Loucy (cell line): Measurements from ENCODE around the gene OGDH.

Experiments used
- H2AFZ ChIP-seq: fragments of 200-600 bp; sonication (generic); 2 replicates; pipeline ENCODE4 v1.6.0; 2016; ENCODE audit warnings: antibody characterized with exemption, mild to moderate bottlenecking, low read length, moderate library complexity
- H3F3A ChIP-seq: fragments of 200-600 bp; 2 replicates; pipeline ENCODE4 v1.6.0; 2016; ENCODE audit warnings: antibody characterized with exemption, low read depth, mild to moderate bottlenecking
- H3K27me3 ChIP-seq: fragments of 200-600 bp; sonication (generic); 2 replicates; pipeline ENCODE4 v1.6.1; 2014; ENCODE audit warnings: low read length, mild to moderate bottlenecking; ENCODE audit not compliant: insufficient read depth, poor library complexity, severe bottlenecking
- H3K36me3 ChIP-seq: fragments of 200-600 bp; sonication (generic); 2 replicates; pipeline ENCODE4 v1.6.1; 2016; ENCODE audit warnings: low read length; ENCODE audit not compliant: insufficient read depth
- H3K4me1 ChIP-seq: fragments of 200-600 bp; sonication (generic); 2 replicates; pipeline ENCODE4 v1.5.1; 2014; ENCODE audit warnings: low read length, mild to moderate bottlenecking; ENCODE audit not compliant: insufficient read depth, poor library complexity, severe bottlenecking
- H3K4me2 ChIP-seq: fragments of 200-600 bp; sonication (generic); 2 replicates; pipeline ENCODE4 v1.6.0; 2014; ENCODE audit warnings: antibody characterized with exemption, low read length, low read depth, mild to moderate bottlenecking; ENCODE audit not compliant: poor library complexity, severe bottlenecking
- H3K4me3 ChIP-seq: fragments of 200-600 bp; sonication (generic); 2 replicates; pipeline ENCODE4 v1.5.1; 2014; ENCODE audit warnings: low read length, mild to moderate bottlenecking, mixed read lengths; ENCODE audit not compliant: poor library complexity, severe bottlenecking
- H3K79me2 ChIP-seq: fragments of 200-600 bp; sonication (generic); 2 replicates; pipeline ENCODE4 v1.6.1; 2014; ENCODE audit warnings: low read length; ENCODE audit not compliant: insufficient read depth
- H3K9ac ChIP-seq: fragments of 200-600 bp; sonication (generic); 2 replicates; pipeline ENCODE4 v1.6.0; 2014; ENCODE audit warnings: mild to moderate bottlenecking, low read depth, low read length, moderate library complexity; ENCODE audit not compliant: poor library complexity, severe bottlenecking
- H3K9me2 ChIP-seq: fragments of 200-600 bp; sonication (generic); replicated peaks from 2 replicates; pipeline ENCODE4 v1.6.1; 2016; ENCODE audit warnings: low read depth, low read length, mixed read lengths
- H3K9me3 ChIP-seq: fragments of 200-600 bp; sonication (generic); 2 replicates; pipeline ENCODE4 v1.6.1; 2014; ENCODE audit warnings: mild to moderate bottlenecking, antibody characterized with exemption, low read length, low read depth; ENCODE audit not compliant: insufficient read depth
- H4K20me1 ChIP-seq: fragments of 200-600 bp; sonication (generic); 2 replicates; pipeline ENCODE4 v1.6.0; 2014; ENCODE audit warnings: antibody characterized with exemption, low read length, mild to moderate bottlenecking; ENCODE audit not compliant: insufficient read depth, poor library complexity, severe bottlenecking
- EZH2phosphoT487 ChIP-seq: fragments of 200-600 bp; IDR thresholded peaks from 2 replicates; pipeline ENCODE4 v1.6.1; 2018; ENCODE audit warnings: antibody characterized with exemption, mild to moderate bottlenecking, moderate library complexity, borderline replicate concordance
- TF ChIP-seq, protein P1 (sequence below): fragments of 200-600 bp; sonication (generic); conservative IDR thresholded peaks from 2 replicates; pipeline ENCODE4 v1.5.1; 2014; ENCODE audit warnings: mild to moderate bottlenecking, antibody characterized with exemption, low read length

OGDH gene

DNA sequence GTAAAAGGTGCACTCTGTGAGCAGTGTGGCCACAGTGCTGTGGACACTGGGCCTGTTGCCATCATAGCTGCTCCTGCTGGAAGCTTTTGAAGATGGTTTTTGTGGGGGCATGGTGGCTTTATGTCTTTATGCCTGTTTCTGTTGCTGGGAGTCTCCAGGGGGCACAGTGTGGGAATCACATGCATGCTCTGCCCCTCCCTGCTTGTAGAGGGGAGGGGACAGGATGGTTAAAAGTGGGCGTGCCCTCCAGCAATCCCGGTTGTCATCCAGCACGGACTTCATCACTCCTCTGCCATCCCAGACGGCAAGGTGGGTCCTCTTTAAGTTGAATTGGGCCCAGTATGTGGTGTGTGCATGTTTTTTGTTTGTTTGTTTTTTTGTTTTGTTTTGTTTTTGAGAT lies 20.2 kb downstream of the OGDH start:
- Histone ChIP-seq H3K36me3 (peaks cover 33% of the 10 kb centered on the region; the same call in 1 of the 2 replicates), H2AFZ (no peak overlapping the region), H3K9ac (no peak overlapping the region), H3K4me3 (no peak overlapping the region), H3K9me3 (no peaks in the 10 kb centered on the region), H3K4me1 (peaks cover 11% of the 10 kb centered on the region), H3K4me2 (no peak overlapping the region), H3K27me3 (no peaks in the 10 kb centered on the region), H4K20me1 (peaks cover 12% of the 10 kb centered on the region), H3K79me2 (peaks cover 48% of the 10 kb centered on the region), H3F3A (no peaks in the 10 kb centered on the region), H3K9me2 (no peaks in the 10 kb centered on the region)
- TF ChIP-seq, protein P1, sequence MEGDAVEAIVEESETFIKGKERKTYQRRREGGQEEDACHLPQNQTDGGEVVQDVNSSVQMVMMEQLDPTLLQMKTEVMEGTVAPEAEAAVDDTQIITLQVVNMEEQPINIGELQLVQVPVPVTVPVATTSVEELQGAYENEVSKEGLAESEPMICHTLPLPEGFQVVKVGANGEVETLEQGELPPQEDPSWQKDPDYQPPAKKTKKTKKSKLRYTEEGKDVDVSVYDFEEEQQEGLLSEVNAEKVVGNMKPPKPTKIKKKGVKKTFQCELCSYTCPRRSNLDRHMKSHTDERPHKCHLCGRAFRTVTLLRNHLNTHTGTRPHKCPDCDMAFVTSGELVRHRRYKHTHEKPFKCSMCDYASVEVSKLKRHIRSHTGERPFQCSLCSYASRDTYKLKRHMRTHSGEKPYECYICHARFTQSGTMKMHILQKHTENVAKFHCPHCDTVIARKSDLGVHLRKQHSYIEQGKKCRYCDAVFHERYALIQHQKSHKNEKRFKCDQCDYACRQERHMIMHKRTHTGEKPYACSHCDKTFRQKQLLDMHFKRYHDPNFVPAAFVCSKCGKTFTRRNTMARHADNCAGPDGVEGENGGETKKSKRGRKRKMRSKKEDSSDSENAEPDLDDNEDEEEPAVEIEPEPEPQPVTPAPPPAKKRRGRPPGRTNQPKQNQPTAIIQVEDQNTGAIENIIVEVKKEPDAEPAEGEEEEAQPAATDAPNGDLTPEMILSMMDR = no peak
- no peak for TF ChIP-seq EZH2phosphoT487

DNA sequence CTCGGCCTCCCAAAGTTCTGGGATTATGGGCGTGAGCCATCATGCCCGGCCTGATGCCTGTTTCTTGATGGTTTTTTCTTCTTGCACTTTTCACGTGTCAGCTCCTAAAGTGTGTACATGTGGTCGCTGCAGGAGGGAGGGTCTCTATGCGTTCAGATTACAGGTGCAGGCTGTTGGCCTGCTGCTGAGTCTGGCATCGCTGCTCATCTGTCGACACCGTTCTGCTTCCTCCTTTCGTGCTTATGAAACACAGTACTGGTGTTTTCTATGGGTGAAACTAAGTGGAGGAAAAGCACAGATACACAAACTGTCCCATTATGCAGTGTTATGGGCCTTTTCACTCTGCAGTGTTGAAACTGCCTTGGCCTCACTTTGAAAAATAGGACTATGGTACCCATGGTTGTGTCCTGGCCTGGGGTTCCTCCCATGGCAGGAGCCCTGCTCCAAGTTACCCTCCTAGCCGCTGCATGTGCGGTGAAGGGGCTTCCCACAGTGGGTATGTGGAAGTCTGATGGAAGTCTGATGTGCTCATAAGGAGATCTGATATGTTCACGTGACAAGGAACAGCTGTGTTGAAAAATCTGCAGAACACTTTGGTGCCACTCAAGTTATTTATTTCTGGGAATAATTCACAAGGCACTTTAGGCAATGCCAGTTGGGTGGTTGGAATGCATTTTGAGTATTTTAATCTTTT lies 23.5 kb downstream of the OGDH start:
- no peak overlapping the region for H3K4me2 ChIP-seq
- H3K27me3 ChIP-seq = no peaks in the 10 kb centered on the region
- H3K4me3 ChIP-seq = no peak overlapping the region
- H3K79me2 ChIP-seq = peaks cover 15% of the 10 kb centered on the region; the same call in 1 of the 2 replicates
- H2AFZ ChIP-seq = no peak overlapping the region
- no peaks in the 10 kb centered on the region for H3K9me3 ChIP-seq
- peaks cover 25% of the 10 kb centered on the region; the same call in 1 of the 2 replicates for H3K36me3 ChIP-seq
- TF ChIP-seq, protein P1 = no peak
- no peak for TF ChIP-seq EZH2phosphoT487
- H4K20me1 ChIP-seq = peaks cover 5% of the 10 kb centered on the region
- peaks cover 38% of the 10 kb centered on the region for H3K4me1 ChIP-seq
- H3F3A ChIP-seq = peaks cover 4% of the 10 kb centered on the region; the same call in 1 of the 2 replicates
- H3K9me2 ChIP-seq = no peaks in the 10 kb centered on the region
- no peak overlapping the region for H3K9ac ChIP-seq

DNA sequence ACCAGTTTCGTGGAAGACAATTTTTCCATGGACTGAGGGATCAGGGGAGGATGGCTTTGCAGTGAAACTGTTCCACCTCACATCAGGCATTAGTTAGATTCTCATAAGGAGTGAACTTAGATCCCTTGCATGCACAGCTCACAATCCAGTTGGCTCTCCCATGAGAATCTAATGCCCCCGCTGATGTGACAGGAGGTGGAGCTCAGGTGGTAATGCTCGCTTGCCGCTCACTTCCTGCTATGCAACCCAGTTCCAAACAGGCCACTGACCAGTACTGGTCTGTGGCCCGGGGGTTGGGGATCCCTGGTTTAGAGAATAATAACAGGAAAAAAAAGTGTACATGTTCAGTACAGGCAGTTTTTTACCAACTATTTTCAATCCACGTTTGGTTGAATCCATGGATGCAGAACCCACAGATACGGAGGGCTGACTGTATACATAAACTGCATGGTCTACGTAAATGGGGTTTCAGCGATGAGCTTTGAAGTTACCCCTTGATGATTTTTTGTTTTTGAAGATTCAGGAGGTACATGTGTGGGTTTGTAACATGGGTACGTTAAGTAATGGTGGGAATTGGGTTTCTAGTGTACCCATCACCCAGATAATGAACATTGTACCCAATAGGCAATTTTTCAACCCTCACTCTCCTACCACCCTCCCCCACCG lies 24.5 kb downstream of the OGDH start:
- H4K20me1 ChIP-seq = peaks cover 5% of the 10 kb centered on the region
- no peak overlapping the region for H3K4me3 ChIP-seq
- no peak overlapping the region for H2AFZ ChIP-seq
- H3K4me2 ChIP-seq = peak overlapping the region; percentile 43
- TF ChIP-seq, protein P1 = no peak
- TF ChIP-seq EZH2phosphoT487 = no peak
- no peak overlapping the region for H3K9ac ChIP-seq
- H3K4me1 ChIP-seq = peaks cover 48% of the 10 kb centered on the region
- peaks cover 7% of the 10 kb centered on the region; the same call in 1 of the 2 replicates for H3K79me2 ChIP-seq
- peaks cover 16% of the 10 kb centered on the region; the same call in 1 of the 2 replicates for H3K36me3 ChIP-seq
- H3K27me3 ChIP-seq = no peaks in the 10 kb centered on the region
- H3F3A ChIP-seq = peaks cover 4% of the 10 kb centered on the region; the same call in 1 of the 2 replicates
- H3K9me3 ChIP-seq = no peaks in the 10 kb centered on the region
- no peaks in the 10 kb centered on the region for H3K9me2 ChIP-seq
